ENCODE measurements around the gene C1RL. TPM values are rescaled to one million over a fixed set of nuclear protein-coding genes. Genes with fewer than 3 reads are reported as not detected.

Gene C1RL
- total RNA-seq, 1 donor from 2014 or later = 32.4 TPM

GRCh38 chr12:7068240-7068993, 40.6 kb downstream of the C1RL start:
- Mint-ChIP-seq H3K4me1 (ENCODE audit: unreplicated experiment) (no peaks in the 10 kb centered on the region), H3K27ac (no peak overlapping the region), H3K27me3 (peaks cover 33% of the 10 kb centered on the region), H3K4me3 (no peak overlapping the region), H3K9me3 (no peaks in the 10 kb centered on the region), H3K36me3 (no peaks in the 10 kb centered on the region)
- no peak for DNase-seq (ENCODE audit: extremely low spot score, unreplicated experiment)
- no peak for TF ChIP-seq CTCF (conservative IDR thresholded peaks at IDR 0.05)

- Mint-ChIP-seq H3K36me3 (no peaks in the 10 kb centered on the region), H3K9me3 (no peaks in the 10 kb centered on the region), H3K27me3 (peaks cover 35% of the 10 kb centered on the region), H3K4me1 (ENCODE audit: unreplicated experiment) (no peaks in the 10 kb centered on the region), H3K4me3 (no peak overlapping the region), H3K27ac (no peak overlapping the region)
- no peak for DNase-seq (ENCODE audit: extremely low spot score, unreplicated experiment)
- TF ChIP-seq CTCF (conservative IDR thresholded peaks at IDR 0.05) = no peak
These were observed 41.9 kb downstream of the C1RL start for GRCh38 chr12:7067096-7067495.

- Mint-ChIP-seq H3K27ac (no peak overlapping the region), H3K4me3 (no peak overlapping the region), H3K9me3 (no peaks in the 10 kb centered on the region), H3K27me3 (peaks cover 30% of the 10 kb centered on the region), H3K4me1 (ENCODE audit: unreplicated experiment) (no peaks in the 10 kb centered on the region), H3K36me3 (no peaks in the 10 kb centered on the region)
- TF ChIP-seq CTCF (conservative IDR thresholded peaks at IDR 0.05) = no peak
- DNase-seq (ENCODE audit: extremely low spot score, unreplicated experiment) = no peak
These were observed 42.4 kb downstream of the C1RL start for GRCh38 chr12:7066596-7066995.

- no peak overlapping the region for H3K27ac Mint-ChIP-seq
- no peaks in the 10 kb centered on the region for H3K9me3 Mint-ChIP-seq
- no peaks in the 10 kb centered on the region for H3K36me3 Mint-ChIP-seq
- no peak for TF ChIP-seq CTCF (conservative IDR thresholded peaks at IDR 0.05)
- no peak overlapping the region for H3K4me3 Mint-ChIP-seq
- H3K4me1 Mint-ChIP-seq (ENCODE audit: unreplicated experiment) = no peaks in the 10 kb centered on the region
- peaks cover 35% of the 10 kb centered on the region for H3K27me3 Mint-ChIP-seq
- DNase-seq (ENCODE audit: extremely low spot score, unreplicated experiment) = no peak
These were observed 43.9 kb downstream of the C1RL start for GRCh38 chr12:7065073-7065623.

- Mint-ChIP-seq H3K36me3 (no peaks in the 10 kb centered on the region), H3K4me1 (ENCODE audit: unreplicated experiment) (no peaks in the 10 kb centered on the region), H3K4me3 (no peak overlapping the region), H3K27ac (no peak overlapping the region), H3K27me3 (peaks cover 40% of the 10 kb centered on the region), H3K9me3 (no peaks in the 10 kb centered on the region)
- no peak for TF ChIP-seq CTCF (conservative IDR thresholded peaks at IDR 0.05)
- no peak for DNase-seq (ENCODE audit: extremely low spot score, unreplicated experiment)
These were observed 44.5 kb downstream of the C1RL start for GRCh38 chr12:7064516-7064915.

Data from type B pancreatic cell (in vitro differentiated cells).